ENCODE data around the gene ASB8. TPM values are rescaled to one million over a fixed set of nuclear protein-coding genes. Genes with fewer than 3 reads are reported as not detected.

The ASB8 gene
- total RNA-seq, 1 donor from 2014 or later: 22.2 TPM

DNA sequence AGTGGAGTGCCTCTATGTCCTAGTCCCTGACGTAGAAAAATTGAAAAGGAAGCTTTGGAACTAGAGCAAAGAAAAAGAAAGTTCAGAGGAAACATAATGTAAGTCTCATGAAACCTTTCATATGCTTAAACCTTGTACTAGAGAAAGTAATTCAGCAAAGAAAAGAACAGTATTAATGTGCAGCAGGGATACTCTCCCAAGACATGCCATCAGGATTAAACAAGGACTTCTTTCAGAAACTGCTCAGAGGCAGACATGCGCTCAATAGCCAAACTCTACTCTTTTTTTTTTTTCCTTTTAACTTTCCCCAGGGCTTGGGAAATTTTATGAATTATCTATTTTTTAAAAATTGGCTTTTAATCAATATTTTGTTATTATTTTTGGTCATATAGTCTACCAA, 7.1 kb upstream of the ASB8 start:
- peaks cover 25% of the 10 kb centered on the region for H3K27me3 Mint-ChIP-seq
- no peak for DNase-seq (ENCODE audit: low spot score, unreplicated experiment)
- H3K27ac Mint-ChIP-seq: no peak overlapping the region
- H3K4me1 Mint-ChIP-seq (ENCODE audit: low read depth): no peaks in the 10 kb centered on the region
- no peaks in the 10 kb centered on the region for H3K36me3 Mint-ChIP-seq (ENCODE audit: insufficient read depth)
- H3K4me3 Mint-ChIP-seq (ENCODE audit: low read depth): no peak overlapping the region
- TF ChIP-seq, protein P1, sequence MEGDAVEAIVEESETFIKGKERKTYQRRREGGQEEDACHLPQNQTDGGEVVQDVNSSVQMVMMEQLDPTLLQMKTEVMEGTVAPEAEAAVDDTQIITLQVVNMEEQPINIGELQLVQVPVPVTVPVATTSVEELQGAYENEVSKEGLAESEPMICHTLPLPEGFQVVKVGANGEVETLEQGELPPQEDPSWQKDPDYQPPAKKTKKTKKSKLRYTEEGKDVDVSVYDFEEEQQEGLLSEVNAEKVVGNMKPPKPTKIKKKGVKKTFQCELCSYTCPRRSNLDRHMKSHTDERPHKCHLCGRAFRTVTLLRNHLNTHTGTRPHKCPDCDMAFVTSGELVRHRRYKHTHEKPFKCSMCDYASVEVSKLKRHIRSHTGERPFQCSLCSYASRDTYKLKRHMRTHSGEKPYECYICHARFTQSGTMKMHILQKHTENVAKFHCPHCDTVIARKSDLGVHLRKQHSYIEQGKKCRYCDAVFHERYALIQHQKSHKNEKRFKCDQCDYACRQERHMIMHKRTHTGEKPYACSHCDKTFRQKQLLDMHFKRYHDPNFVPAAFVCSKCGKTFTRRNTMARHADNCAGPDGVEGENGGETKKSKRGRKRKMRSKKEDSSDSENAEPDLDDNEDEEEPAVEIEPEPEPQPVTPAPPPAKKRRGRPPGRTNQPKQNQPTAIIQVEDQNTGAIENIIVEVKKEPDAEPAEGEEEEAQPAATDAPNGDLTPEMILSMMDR (IDR thresholded peaks at IDR 0.05; ENCODE audit: unreplicated experiment): no peak
- H3K9me3 Mint-ChIP-seq (ENCODE audit: low read depth): no peaks in the 10 kb centered on the region

DNA sequence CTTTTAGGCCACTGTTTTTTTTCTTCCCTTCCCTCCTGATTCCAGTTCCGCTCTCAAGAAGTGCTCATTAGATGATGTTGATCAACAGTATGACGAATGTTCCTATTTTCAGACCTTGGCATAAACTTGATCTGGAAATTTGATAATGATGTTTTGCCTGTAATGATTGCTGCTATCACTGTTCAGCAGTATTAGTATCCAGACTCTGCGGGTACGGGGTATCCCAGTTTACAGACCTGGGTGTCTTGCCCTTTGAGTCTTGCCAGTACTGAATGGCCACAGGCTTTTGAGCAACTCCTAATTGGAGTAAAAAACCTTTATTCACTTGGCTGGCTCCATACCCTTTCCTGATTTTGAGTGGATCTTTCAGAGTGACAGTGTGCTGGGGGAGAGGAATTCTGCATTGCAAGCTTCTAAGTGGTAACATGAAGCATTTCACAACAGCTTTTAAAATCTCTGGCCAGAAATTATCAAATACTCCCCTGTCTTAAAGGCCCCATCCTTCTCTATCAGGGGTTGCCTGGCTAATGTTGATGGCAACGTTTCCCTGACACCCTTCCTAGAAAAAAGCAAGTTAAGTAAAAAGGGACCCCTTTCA, 5.9 kb upstream of the ASB8 start:
- no peak overlapping the region for H3K4me3 Mint-ChIP-seq (ENCODE audit: low read depth)
- H3K27me3 Mint-ChIP-seq: peaks cover 25% of the 10 kb centered on the region
- no peaks in the 10 kb centered on the region for H3K36me3 Mint-ChIP-seq (ENCODE audit: insufficient read depth)
- H3K9me3 Mint-ChIP-seq (ENCODE audit: low read depth): no peaks in the 10 kb centered on the region
- no peak for DNase-seq (ENCODE audit: low spot score, unreplicated experiment)
- TF ChIP-seq, protein P1 (IDR thresholded peaks at IDR 0.05; ENCODE audit: unreplicated experiment): no peak
- H3K27ac Mint-ChIP-seq: no peak overlapping the region
- no peaks in the 10 kb centered on the region for H3K4me1 Mint-ChIP-seq (ENCODE audit: low read depth)

- H3K36me3 Mint-ChIP-seq (ENCODE audit: insufficient read depth): no peaks in the 10 kb centered on the region
- TF ChIP-seq, protein P1 (IDR thresholded peaks at IDR 0.05; ENCODE audit: unreplicated experiment): no peak
- peaks cover 19% of the 10 kb centered on the region for H3K27me3 Mint-ChIP-seq
- no peak overlapping the region for H3K4me3 Mint-ChIP-seq (ENCODE audit: low read depth)
- no peak for DNase-seq (ENCODE audit: low spot score, unreplicated experiment)
- no peaks in the 10 kb centered on the region for H3K9me3 Mint-ChIP-seq (ENCODE audit: low read depth)
- H3K27ac Mint-ChIP-seq: no peak overlapping the region
- peaks cover 5% of the 10 kb centered on the region for H3K4me1 Mint-ChIP-seq (ENCODE audit: low read depth)
Measured at GRCh38 chr12:48160807-48161206, 3.5 kb upstream of the ASB8 start.

DNA sequence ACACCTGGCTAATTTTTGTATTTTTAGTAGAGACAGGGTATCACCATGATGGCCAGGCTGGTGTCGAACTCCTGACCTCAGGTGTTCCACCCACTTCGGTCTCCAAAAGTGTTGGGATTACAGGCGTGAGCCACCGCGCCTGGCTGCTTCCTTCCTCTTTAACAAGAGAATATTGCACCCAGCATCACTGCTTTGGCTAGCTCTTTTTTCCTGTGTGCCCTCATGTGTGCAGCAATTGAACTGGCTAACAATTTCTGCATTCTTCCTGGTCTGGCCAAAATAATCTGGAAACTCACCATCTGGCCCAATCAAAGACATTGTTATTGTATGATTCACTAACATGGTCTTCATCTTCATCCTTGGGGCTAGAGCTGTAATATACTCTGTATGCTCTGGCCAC, 2.7 kb upstream of the ASB8 start:
- DNase-seq (ENCODE audit: low spot score, unreplicated experiment): no peak
- H3K4me1 Mint-ChIP-seq (ENCODE audit: low read depth): peaks cover 5% of the 10 kb centered on the region
- no peaks in the 10 kb centered on the region for H3K36me3 Mint-ChIP-seq (ENCODE audit: insufficient read depth)
- H3K27me3 Mint-ChIP-seq: peaks cover 16% of the 10 kb centered on the region
- no peaks in the 10 kb centered on the region for H3K9me3 Mint-ChIP-seq (ENCODE audit: low read depth)
- no peak overlapping the region for H3K4me3 Mint-ChIP-seq (ENCODE audit: low read depth)
- TF ChIP-seq, protein P1 (IDR thresholded peaks at IDR 0.05; ENCODE audit: unreplicated experiment): no peak
- H3K27ac Mint-ChIP-seq: no peak overlapping the region

- Mint-ChIP-seq H3K27ac (peak overlapping the region; percentile 97), H3K4me3 (ENCODE audit: low read depth) (peak overlapping the region; percentile 96)
Measured at GRCh38 chr12:48157889-48158370, 615 bp upstream of the ASB8 start.

More at GRCh38 chr12:48157889-48158370, 615 bp upstream of the ASB8 start:
- no peak for DNase-seq (ENCODE audit: low spot score, unreplicated experiment)
- Mint-ChIP-seq H3K27me3 (peaks cover 9% of the 10 kb centered on the region), H3K9me3 (ENCODE audit: low read depth) (no peaks in the 10 kb centered on the region), H3K36me3 (ENCODE audit: insufficient read depth) (no peaks in the 10 kb centered on the region), H3K4me1 (ENCODE audit: low read depth) (peaks cover 5% of the 10 kb centered on the region)
- TF ChIP-seq, protein P1 (IDR thresholded peaks at IDR 0.05; ENCODE audit: unreplicated experiment): no peak
